AG09309 (cell line): ENCODE results near the gene SDK1.

Experiments used
- DNase-seq: peaks from one replicate; pipeline ENCODE4 v3.0.0-alpha.2; 2010; ENCODE audit warnings: low read depth
- H3K4me3 ChIP-seq: 2 replicates; pipeline ENCODE4 v1.5.1; 2011; ENCODE audit warnings: mild to moderate bottlenecking, low read depth, low read length, moderate library complexity; ENCODE audit not compliant: control insufficient read depth
- TF ChIP-seq, protein P1 (sequence below): IDR thresholded peaks from 2 replicates; pipeline ENCODE4 v1.5.1; 2011; ENCODE audit warnings: mild to moderate bottlenecking, low read depth, low read length, inconsistent platforms; ENCODE audit not compliant: insufficient read depth, control insufficient read depth; ENCODE audit errors: missing control alignments

Gene SDK1

DNA sequence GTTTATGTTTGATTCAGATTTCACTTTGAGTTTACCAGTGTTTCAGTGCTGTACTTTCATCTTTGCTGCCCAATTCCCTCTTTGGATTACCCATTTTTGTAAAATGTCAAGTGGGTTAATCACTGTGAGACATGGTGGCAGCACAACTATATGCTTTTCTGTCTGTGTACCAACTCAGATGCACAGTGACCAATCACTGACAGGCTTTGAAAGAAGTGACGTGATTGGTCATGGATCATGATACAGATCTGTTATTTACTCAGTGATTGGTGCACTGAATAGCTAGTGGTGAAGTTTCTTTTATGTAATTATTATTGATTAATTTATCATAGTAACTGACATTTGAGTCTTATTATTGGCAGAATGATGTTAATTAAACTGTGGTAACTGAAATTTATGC, 126.9 kb downstream of the SDK1 start:
- no peak for DNase-seq
- TF ChIP-seq, protein P1, sequence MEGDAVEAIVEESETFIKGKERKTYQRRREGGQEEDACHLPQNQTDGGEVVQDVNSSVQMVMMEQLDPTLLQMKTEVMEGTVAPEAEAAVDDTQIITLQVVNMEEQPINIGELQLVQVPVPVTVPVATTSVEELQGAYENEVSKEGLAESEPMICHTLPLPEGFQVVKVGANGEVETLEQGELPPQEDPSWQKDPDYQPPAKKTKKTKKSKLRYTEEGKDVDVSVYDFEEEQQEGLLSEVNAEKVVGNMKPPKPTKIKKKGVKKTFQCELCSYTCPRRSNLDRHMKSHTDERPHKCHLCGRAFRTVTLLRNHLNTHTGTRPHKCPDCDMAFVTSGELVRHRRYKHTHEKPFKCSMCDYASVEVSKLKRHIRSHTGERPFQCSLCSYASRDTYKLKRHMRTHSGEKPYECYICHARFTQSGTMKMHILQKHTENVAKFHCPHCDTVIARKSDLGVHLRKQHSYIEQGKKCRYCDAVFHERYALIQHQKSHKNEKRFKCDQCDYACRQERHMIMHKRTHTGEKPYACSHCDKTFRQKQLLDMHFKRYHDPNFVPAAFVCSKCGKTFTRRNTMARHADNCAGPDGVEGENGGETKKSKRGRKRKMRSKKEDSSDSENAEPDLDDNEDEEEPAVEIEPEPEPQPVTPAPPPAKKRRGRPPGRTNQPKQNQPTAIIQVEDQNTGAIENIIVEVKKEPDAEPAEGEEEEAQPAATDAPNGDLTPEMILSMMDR, result no peak
- no peak overlapping the region for H3K4me3 ChIP-seq

DNA sequence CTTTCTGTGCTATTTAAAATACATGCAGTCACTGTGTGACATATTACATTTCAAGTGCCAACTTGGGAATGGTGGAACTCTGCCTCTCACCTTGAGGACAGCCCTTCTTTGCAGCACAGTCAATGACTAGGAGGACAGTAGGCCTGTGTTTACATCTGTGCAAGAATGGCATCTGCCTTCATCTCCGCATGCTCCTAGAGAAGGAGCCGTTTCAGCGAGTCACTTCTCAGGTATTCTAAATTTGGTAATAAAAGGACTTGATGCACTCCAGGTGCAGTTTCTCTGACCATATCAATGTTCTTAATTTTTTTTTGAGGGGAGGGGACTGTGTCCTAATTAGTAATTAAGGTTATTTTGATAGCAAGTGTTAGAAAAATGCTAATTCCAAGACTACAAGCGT, 128.9 kb downstream of the SDK1 start:
- TF ChIP-seq, protein P1, result no peak
- no peak for DNase-seq
- no peak overlapping the region for H3K4me3 ChIP-seq

DNA sequence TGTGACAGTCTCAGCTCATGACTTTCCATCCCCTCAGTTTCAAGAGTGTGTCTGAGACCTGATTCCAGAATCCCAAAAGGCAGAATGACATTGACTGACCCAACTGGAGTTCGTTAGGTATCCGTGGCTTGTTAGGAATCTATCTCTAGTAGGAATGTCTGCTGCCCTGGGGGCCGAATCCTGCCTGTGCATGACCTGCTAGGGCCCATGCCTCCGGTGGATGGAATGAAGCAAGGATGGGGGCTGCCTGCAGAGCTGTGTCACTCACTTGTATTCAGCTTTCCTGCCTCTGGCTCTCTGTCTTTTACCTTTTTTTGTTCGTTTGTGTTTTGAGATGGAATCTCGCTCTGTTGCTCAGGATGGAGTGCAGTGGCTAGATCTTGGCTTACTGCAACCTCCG, 129.5 kb downstream of the SDK1 start:
- TF ChIP-seq, protein P1, result no peak
- H3K4me3 ChIP-seq, result no peak overlapping the region
- DNase-seq, result no peak

DNA sequence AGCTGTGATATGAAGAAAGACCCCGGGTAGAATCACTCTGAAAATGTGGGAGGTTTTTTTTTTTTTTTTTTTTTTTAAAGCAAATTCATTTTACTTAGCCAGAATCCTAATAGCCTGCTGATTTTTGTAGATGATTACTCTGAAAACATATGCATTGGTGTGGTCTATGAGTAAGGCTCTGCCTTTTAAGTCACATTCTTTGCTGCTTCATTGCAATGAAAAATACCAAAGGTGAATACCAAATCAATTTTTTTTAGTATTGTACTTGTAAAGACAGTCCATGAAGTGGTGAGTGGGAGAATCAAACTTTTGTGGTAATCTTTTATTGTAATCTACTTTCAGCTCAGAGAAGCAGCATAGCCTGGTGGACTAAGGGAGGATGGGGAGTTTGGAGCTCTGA, 130.3 kb downstream of the SDK1 start:
- DNase-seq, result no peak
- TF ChIP-seq, protein P1, result no peak

DNA sequence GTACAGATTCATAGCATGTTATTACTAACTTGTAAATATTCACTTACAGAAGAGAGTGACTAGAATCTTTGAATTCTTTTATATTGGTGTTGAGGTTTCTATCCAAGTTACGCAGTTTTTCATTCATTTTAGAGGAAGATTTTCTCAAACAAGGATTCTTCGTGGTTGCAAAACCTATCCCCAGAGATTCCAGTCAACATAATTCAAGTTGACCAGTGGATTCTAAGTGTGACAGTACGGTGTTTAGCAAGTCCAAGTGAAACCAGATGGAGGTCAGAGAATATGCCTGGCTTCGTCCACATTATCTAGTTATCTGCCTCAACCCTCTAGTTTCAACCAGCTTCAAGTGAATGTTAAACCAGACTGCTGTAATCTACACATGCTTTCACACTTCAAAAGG, 131.9 kb downstream of the SDK1 start:
- DNase-seq, result no peak

More for the DNA sequence above, 130.3 kb downstream of the SDK1 start:
- H3K4me3 ChIP-seq, result no peak overlapping the region

DNA sequence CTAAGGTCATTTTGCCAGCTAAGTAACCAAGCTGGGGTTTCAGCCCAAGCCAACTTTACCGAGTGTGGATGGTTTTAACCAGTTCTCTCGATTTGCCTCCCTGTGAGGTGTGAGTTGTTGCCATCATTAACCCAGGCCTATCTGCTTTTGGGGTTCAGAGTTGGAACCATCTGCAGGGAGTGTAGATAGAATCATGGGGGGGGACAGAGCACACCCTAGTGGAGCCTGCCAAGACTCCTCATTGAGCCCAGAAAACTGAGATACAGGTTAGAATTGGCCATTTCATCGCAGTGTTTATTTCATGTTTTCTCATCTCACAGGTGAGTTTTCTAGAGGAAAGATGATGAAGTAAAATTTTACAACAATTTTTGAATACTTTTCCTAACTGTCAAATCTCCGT, 133.6 kb downstream of the SDK1 start:
- no peak for DNase-seq
- H3K4me3 ChIP-seq, result no peak overlapping the region
- TF ChIP-seq, protein P1, result no peak

More for the DNA sequence above, 131.9 kb downstream of the SDK1 start:
- TF ChIP-seq, protein P1, result no peak
- no peak overlapping the region for H3K4me3 ChIP-seq

DNA sequence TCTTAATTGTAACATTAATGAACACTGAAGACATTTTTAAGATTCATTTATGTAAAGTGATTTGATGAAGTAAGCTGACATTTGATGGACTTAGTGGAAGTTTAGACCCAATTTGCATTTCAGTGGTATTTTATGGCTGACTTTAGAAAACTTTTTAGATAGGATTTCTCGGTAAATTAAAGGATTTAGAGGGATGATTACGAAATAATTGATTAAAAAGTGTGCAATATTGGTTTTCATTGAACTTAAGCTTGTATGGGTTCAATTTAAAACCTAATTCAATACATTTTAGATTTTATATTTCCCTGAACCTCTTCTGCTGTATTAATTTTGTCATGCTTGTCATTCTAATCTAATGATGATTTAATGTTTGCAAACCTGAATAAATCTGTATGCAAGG, 135.1 kb downstream of the SDK1 start:
- H3K4me3 ChIP-seq, result no peak overlapping the region
- TF ChIP-seq, protein P1, result no peak
- no peak for DNase-seq
